ENCODE data around the gene UPF1. TPM values are rescaled to one million over a fixed set of nuclear protein-coding genes. Genes with fewer than 3 reads are reported as not detected.

UPF1 gene
- total RNA-seq, 1 donor, result 51.0 TPM

DNA sequence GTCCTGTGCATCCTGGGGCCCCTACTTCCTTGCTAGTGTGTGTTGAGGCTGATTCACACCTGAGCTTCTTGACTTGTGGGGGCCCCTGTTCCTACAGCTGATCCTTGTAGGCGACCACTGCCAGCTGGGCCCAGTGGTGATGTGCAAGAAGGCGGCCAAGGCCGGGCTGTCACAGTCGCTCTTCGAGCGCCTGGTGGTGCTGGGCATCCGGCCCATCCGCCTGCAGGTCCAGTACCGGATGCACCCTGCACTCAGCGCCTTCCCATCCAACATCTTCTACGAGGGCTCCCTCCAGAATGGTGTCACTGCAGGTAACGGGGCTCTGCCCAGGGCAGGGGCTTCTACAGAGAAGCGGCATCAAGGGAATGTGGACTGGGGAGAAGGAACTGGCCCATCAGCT is 25.5 kb downstream of the UPF1 start:
- TF ChIP-seq, protein P1, sequence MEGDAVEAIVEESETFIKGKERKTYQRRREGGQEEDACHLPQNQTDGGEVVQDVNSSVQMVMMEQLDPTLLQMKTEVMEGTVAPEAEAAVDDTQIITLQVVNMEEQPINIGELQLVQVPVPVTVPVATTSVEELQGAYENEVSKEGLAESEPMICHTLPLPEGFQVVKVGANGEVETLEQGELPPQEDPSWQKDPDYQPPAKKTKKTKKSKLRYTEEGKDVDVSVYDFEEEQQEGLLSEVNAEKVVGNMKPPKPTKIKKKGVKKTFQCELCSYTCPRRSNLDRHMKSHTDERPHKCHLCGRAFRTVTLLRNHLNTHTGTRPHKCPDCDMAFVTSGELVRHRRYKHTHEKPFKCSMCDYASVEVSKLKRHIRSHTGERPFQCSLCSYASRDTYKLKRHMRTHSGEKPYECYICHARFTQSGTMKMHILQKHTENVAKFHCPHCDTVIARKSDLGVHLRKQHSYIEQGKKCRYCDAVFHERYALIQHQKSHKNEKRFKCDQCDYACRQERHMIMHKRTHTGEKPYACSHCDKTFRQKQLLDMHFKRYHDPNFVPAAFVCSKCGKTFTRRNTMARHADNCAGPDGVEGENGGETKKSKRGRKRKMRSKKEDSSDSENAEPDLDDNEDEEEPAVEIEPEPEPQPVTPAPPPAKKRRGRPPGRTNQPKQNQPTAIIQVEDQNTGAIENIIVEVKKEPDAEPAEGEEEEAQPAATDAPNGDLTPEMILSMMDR (IDR thresholded peaks at IDR 0.05; ENCODE audit: insufficient read depth, low read depth, low read length), result no peak
- no peak overlapping the region for H3K4me3 ChIP-seq (ENCODE audit: low read depth, low read length)
- DNase-seq (ENCODE audit: low read depth), result no peak

DNA sequence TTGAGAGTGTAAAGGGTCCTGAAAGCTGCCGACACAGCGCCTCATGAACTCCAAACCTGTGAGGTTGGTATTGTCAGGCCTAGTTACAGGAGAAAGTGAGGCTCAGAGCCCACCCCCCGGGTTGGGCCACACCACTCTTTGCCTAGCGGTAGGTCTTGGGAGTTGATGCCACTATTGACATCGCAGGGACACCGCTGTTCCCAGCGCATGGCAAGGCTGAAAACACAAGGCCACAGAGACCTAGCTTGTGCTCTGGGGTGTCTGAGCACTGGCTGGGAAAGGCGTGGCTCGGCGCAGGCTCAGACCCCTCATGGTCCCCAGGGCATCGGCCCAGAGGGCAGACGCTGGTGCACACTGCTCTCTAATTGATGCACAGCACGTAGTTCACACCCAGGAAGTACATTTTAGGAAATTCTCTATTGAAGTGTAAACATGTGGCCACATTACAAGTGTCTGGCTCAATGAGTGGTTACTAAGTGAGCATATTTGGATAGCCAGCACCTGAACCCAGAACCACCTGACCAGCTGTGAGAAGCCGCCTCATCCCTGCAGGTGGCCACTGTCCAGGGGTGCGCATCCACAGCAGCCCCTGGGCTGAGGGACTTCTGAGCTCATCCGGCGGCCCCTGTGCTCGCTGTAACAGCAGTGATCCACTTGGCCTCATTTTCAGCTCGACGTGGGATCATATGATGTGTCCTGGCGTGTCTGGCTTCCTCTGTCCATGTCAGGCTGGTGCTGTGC is 27.3 kb downstream of the UPF1 start:
- H3K4me3 ChIP-seq (ENCODE audit: low read depth, low read length), result no peak overlapping the region
- TF ChIP-seq, protein P1 (IDR thresholded peaks at IDR 0.05; ENCODE audit: insufficient read depth, low read depth, low read length), result no peak
- no peak for DNase-seq (ENCODE audit: low read depth)

DNA sequence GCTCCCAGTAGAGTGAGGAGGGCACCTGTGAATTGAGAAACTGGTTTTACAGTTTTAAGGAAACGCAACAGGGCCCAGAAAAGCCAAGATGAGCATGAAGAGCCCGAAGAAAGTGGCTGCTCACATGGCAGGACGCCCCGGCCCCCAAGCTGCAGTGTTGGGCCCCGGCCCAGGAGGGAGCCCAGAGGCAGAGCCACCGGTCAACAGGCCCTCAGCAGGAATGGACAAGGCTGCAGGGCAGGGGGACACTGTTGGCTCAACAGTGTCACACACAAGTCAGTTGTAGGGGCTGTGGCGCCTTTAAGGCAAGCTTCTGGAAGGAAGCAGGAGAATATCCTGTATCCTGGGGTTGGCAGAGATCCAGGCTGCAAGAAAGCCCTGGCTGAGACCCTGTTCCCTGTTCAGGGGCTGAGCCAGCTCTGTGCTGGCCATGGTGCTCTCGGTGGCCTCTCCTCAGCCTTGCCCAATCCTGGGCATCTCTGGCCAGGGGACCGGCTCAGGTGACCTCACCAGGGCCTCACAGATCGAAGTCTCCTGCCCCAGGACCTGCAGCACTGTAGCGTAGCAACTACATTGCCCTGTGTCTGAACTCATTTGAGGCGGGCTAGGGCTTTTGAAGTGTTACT is 28.0 kb downstream of the UPF1 start:
- TF ChIP-seq, protein P1 (IDR thresholded peaks at IDR 0.05; ENCODE audit: insufficient read depth, low read depth, low read length), result no peak
- DNase-seq (ENCODE audit: low read depth), result no peak
- no peak overlapping the region for H3K4me3 ChIP-seq (ENCODE audit: low read depth, low read length)

DNA sequence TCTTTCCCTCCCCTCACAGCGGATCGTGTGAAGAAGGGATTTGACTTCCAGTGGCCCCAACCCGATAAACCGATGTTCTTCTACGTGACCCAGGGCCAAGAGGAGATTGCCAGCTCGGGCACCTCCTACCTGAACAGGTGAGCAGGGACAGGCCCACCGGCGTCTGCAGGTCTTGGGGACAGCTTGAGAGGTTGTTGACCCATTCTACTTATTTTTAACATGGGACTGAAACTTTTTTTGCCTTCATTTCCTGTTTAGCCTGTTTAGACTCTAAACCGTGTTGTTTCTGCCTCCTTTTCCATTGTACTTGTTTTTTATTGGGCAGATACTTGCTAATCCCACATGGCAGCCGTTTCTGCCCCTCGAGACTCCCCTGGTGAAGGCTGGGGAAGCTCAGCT is 28.5 kb downstream of the UPF1 start:
- TF ChIP-seq, protein P1 (IDR thresholded peaks at IDR 0.05; ENCODE audit: insufficient read depth, low read depth, low read length), result no peak
- DNase-seq (ENCODE audit: low read depth), result no peak
- H3K4me3 ChIP-seq (ENCODE audit: low read depth, low read length), result no peak overlapping the region

DNA sequence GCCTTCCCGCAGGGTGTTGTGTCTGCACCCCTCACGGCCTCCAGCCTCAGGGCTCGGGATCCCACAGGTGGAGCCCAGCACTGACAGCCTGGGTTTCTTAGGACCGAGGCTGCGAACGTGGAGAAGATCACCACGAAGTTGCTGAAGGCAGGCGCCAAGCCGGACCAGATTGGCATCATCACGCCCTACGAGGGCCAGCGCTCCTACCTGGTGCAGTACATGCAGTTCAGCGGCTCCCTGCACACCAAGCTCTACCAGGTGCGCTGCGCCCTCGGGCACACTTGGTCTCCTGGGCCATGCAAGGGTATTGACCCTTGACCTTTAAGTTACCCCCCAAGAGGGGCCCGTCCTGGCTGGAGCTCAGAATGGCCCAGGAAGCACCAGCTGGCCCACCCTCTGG is 29.0 kb downstream of the UPF1 start:
- no peak overlapping the region for H3K4me3 ChIP-seq (ENCODE audit: low read depth, low read length)
- no peak for DNase-seq (ENCODE audit: low read depth)
- TF ChIP-seq, protein P1 (IDR thresholded peaks at IDR 0.05; ENCODE audit: insufficient read depth, low read depth, low read length), result no peak

DNA sequence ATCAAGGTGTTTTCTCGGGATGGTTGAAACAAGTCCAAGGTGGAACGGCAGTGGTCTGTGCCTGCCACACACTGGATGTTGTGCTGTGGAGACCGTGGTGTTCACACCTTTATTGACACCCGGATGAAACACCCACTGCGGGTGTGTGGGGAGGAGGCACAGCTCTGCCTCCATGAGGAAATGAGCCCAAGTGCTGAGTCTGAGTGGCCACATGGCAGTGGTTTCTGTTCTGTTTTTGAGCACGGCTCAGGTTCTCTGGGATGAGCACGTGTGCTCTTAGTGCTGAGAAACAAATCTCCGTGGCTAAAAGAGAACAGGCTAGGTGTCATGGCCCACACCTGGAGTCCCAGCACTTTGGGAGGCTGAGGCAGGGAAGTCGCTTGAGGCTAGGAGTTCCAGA is 29.5 kb downstream of the UPF1 start:
- TF ChIP-seq, protein P1 (IDR thresholded peaks at IDR 0.05; ENCODE audit: insufficient read depth, low read depth, low read length), result no peak
- no peak for DNase-seq (ENCODE audit: low read depth)

More for the DNA sequence above, 29.5 kb downstream of the UPF1 start:
- no peak overlapping the region for H3K4me3 ChIP-seq (ENCODE audit: low read depth, low read length)

All from fibroblast of villous mesenchyme (primary cell).